Neural cell (in vitro differentiated cells): ENCODE measurements around the gene VPS13D.

ENCODE experiments used
- CTCF ChIP-seq: fragments of 450-650 bp; IDR thresholded peaks from 2 replicates; pipeline ENCODE4 v1.5.1; 2014; ENCODE audit warnings: antibody characterized with exemption, mild to moderate bottlenecking, moderate library complexity; ENCODE audit not compliant: poor library complexity, severe bottlenecking
- MXI1 ChIP-seq: fragments of 450-650 bp; conservative IDR thresholded peaks from 2 replicates; pipeline ENCODE4 v1.6.1; 2014; ENCODE audit warnings: antibody characterized with exemption, mild to moderate bottlenecking; ENCODE audit not compliant: poor library complexity, severe bottlenecking
- RAD21 ChIP-seq: fragments of 450-650 bp; conservative IDR thresholded peaks from 2 replicates; pipeline ENCODE4 v1.6.1; 2014; ENCODE audit warnings: antibody characterized with exemption, mild to moderate bottlenecking, moderate library complexity

GRCh38 chr1:12475101-12475500 lies 245.3 kb downstream of the VPS13D start:
- no peak for TF ChIP-seq CTCF
- TF ChIP-seq RAD21: no peak
- no peak for TF ChIP-seq MXI1
